MG63 (cell line): ENCODE measurements around the gene MAST4. TPM values are rescaled to one million over a fixed set of nuclear protein-coding genes. Genes with fewer than 3 reads are reported as not detected.
A peak's percentile ranks its signal among the peaks of the same experiment; 100 is the strongest.

Experiments used
- DNase-seq: peaks from one replicate; pipeline ENCODE4 v3.0.0-alpha.2; 2020
- H3K27me3 ChIP-seq: fragments of 250-450 bp; sonication (Bioruptor Pico); 2 replicates; pipeline ENCODE4 v1.5.1; 2020; ENCODE audit warnings: mild to moderate bottlenecking, moderate library complexity
- H3K36me3 ChIP-seq: fragments of 250-450 bp; sonication (Bioruptor Pico); 2 replicates; pipeline ENCODE4 v1.5.1; 2020; ENCODE audit warnings: mild to moderate bottlenecking, moderate library complexity
- H3K4me3 ChIP-seq: fragments of 250-450 bp; sonication (Bioruptor Pico); 2 replicates; pipeline ENCODE4 v1.5.1; 2020; ENCODE audit warnings: mild to moderate bottlenecking, moderate library complexity
- H3K9me3 ChIP-seq: fragments of 250-450 bp; sonication (Bioruptor Pico); 2 replicates; pipeline ENCODE4 v1.5.1; 2020; ENCODE audit warnings: mild to moderate bottlenecking, moderate library complexity
- total RNA-seq: library from RNA; depleted of rRNA; stranded (reverse); fragments of >200 nt; shearing (Covaris generic); gene quantifications from 2 replicates; pipeline ENCODE4 v1.2.3, GENCODE V29; 2014; ENCODE audit warnings: low replicate concordance

Gene MAST4
- total RNA-seq, 1 experiment from 2014 or later = 0.16 TPM

DNA sequence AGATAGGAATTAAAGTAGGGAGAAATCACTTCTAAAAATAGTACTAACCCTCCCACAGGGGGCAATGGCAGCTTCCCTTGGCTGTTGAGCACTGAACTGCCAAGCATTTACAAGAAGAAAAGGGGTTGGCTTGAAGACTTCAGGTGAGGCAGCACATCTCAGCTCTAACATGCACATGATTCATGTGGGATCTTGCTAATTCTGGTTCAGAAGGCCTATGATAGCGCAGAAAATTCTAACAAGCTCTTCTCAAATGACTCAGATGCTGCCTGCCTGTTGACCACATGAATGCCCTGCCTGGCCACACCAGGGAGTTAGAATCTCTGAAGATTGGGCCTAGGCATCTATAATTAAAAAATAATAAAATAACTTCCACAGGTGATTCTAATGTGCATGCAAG, 577.8 kb downstream of the MAST4 start:
- Histone ChIP-seq H3K36me3 (no peaks in the 10 kb centered on the region), H3K4me3 (no peak overlapping the region), H3K27me3 (no peaks in the 10 kb centered on the region), H3K9me3 (no peaks in the 10 kb centered on the region; the same call in 1 of the 2 replicates)
- DNase-seq = no peak

DNA sequence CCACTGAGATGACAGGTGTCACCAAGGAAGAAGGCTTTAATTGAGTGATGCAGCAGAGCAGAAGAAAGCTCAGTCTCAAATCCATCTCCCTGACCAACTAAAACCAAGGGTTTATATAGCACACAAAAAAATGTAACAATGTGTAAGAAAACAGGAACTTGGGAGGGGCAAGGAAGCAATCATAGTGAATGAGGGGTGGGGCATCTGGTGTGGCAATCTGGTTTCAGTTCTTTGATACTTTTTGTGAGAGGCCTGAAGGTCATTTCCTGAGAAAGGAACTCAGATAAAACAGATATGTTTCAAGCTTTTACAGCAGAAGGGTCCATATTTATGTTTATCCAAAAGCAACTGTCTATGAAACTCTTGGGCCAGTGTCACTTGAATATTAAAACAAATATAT, 580.7 kb downstream of the MAST4 start:
- no peaks in the 10 kb centered on the region; the same call in 1 of the 2 replicates for H3K9me3 ChIP-seq
- no peaks in the 10 kb centered on the region for H3K27me3 ChIP-seq
- DNase-seq = no peak
- H3K4me3 ChIP-seq = no peak overlapping the region
- no peaks in the 10 kb centered on the region for H3K36me3 ChIP-seq

DNA sequence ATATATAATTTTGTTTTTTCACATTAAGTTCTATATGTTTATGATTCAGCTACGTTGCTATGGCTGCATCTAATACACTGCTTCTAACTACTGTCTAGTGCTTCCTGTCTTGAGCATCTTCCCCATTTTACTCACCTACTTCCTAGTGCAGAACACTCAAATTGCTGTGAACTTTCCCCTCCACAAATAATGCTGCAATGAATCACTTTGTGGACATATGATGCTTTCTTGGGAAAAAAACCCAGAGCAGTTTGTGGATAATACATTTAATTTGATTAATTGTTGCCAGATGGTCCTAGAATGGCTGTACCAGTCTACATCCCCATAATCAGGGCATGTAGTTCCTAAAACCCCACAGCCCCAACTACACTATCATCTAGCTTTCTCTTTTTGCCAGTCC, 581.9 kb downstream of the MAST4 start:
- no peak for DNase-seq

DNA sequence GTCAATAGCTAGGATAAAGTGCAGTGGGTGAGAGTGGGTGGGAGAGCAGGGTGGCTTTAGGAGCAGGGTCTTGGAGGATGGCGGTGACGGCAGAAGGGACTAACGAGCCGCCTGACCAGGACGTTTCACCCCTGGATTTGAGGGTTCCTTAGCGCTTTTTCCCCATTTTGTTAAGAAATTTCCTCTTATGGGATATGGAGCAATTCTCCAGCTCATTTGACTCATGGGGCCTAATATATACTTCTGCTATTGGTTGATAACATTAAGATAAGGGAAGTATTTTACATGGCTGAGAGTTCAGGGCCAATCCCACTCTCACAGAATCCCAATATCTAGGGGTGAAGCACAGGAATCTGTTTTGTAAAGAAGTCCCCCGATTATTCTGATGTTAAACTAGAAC, 582.8 kb downstream of the MAST4 start:
- Histone ChIP-seq H3K4me3 (no peak overlapping the region), H3K36me3 (no peaks in the 10 kb centered on the region), H3K27me3 (no peaks in the 10 kb centered on the region), H3K9me3 (no peaks in the 10 kb centered on the region; the same call in 1 of the 2 replicates)
- no peak for DNase-seq

More for the DNA sequence above, 581.9 kb downstream of the MAST4 start:
- H3K27me3 ChIP-seq = no peaks in the 10 kb centered on the region
- H3K9me3 ChIP-seq = no peaks in the 10 kb centered on the region; the same call in 1 of the 2 replicates
- no peak overlapping the region for H3K4me3 ChIP-seq
- H3K36me3 ChIP-seq = no peaks in the 10 kb centered on the region

DNA sequence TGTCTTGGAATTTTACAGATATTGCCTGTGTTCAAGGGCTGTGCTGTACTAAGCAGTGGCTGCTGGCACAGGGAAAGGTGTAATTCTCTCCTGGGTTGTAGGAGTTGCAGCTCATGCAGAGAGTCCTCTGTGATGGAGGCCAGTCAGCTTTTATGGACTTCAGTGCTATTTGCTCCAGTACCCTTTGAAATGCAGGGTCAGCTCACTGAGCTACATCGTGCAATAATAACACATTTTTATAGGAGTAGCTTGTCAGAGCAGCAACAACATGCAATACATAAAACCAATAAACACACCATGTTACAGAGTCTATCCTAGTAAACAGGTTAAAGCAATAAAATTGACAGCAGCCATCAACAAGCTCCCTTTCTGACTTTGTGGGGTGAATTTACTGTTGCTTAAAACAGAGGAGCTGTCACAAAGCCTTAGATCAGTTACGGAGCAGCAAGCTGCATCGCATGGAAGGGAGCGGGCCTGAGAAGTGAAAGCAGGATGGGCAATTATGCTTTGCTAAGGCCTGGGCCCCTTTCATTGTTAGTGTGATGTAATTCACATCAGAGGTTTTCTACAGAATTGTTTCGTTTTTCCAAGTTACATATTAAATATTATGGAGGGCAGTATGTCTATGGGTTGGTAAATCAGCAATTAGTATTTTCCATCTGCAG, 583.6 kb downstream of the MAST4 start:
- no peaks in the 10 kb centered on the region; the same call in 1 of the 2 replicates for H3K9me3 ChIP-seq
- DNase-seq = no peak
- H3K4me3 ChIP-seq = no peak overlapping the region
- H3K27me3 ChIP-seq = no peaks in the 10 kb centered on the region
- no peaks in the 10 kb centered on the region for H3K36me3 ChIP-seq

DNA sequence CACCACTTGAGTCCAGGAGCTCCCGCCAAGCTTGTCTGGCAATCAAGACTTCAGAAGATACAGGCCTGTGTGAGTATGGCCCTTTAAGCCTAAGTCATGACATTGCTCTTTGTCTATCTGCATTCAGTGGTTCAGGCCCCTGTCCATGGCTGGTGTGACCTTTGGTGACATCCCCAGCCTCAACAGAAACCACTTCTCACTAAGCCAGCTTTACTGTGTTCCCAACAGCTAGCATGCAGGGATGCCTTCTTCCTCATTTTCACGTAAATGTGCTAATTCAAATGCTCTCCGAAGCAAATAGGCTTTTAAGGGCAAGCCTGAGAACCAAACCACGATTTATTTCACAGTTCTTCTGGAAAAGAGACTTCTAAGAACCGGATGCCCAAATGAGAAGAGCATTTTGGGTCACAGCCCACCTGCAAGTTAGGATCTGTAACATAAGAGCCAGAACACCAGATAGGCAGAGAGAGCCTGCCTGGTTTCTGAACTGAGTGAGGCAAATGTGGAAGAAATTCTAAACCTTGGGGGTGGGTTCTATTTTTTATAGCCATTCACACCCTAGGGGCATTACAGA, 585.5 kb downstream of the MAST4 start:
- no peaks in the 10 kb centered on the region for H3K27me3 ChIP-seq
- no peaks in the 10 kb centered on the region; the same call in 1 of the 2 replicates for H3K9me3 ChIP-seq
- no peaks in the 10 kb centered on the region for H3K36me3 ChIP-seq
- DNase-seq = no peak
- no peak overlapping the region for H3K4me3 ChIP-seq

DNA sequence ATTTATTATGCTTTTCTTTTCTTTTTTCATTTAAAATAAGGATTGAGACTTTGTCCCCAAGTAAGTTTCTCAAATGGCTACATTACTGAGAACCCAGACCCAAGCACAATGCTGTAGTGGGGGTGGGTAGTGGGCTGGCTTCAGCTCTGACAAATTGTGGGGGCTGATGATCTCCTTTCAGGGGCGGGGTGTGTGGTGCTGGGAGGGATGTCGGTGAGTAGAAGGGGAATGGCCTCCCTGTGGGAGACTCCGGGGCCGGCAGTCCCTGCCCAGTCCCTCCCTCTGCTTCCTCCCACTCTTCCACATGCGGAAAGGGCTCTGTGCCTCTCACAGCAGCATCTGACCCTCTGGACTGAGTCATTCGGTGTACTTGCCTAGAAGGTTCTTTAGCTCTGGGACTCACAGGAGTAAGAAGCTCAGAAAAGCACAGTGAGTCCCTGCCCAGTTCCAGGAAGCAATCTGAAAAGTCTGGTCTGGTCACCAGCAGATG, 586.2 kb downstream of the MAST4 start:
- peak; percentile 44 for DNase-seq
- Histone ChIP-seq H3K9me3 (no peaks in the 10 kb centered on the region), H3K36me3 (no peaks in the 10 kb centered on the region), H3K4me3 (no peak overlapping the region), H3K27me3 (no peaks in the 10 kb centered on the region)

DNA sequence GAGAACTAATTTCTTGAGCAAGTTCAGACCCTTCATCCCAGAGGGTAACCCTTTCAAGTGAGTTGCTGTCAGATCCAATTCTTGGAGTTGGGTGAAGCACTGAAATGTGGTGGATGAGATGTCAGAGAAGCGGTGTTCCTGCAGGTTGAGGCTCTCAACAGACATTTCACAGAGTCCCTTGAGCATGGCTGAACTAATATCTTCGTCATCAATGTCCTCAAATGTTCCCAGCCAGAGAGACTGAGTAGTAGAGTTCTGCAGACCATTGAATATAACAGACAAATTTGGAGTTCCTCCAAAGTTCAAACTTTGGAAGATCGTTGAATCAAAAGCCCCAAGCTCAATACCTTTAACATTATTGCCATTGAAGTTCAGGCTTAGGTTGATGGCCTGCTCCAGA, 587.7 kb downstream of the MAST4 start:
- Histone ChIP-seq H3K27me3 (no peaks in the 10 kb centered on the region), H3K9me3 (no peaks in the 10 kb centered on the region), H3K36me3 (no peaks in the 10 kb centered on the region), H3K4me3 (no peak overlapping the region)
- no peak for DNase-seq

DNA sequence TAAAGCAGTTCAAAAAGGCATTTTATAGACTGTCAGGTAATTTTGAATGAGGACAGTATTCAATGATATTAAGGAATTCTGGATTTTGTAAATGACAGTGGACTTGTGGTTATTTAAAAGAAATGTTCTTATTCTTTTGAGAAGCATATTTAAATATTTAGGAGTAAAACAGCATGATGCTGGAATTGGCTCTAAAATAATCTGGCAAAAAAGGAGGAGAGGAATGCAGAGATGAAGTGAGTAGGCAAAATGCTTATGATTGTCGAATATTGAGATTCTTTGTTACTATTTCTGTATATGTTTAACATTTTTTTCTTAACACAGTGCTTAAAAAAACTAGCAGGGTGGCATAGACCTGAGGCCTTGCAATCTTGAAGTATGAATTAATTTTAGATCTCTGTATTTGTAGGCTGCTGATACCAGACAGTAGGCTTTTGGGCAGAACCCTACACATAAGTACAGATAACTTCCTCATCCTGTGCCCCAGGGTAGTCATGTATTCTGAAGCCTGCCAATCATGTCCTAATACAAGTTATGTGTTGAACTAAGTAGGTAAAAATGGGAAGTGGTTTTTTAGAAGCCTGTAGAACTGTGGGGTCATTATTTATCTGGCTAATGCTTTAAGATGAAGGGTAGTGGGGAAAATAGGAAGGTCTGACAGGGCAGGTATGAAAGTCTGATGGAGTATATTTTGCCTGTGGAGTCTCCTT, 591.0 kb downstream of the MAST4 start:
- Histone ChIP-seq H3K9me3 (no peaks in the 10 kb centered on the region), H3K4me3 (no peak overlapping the region), H3K27me3 (no peaks in the 10 kb centered on the region), H3K36me3 (no peaks in the 10 kb centered on the region)
- DNase-seq = no peak

DNA sequence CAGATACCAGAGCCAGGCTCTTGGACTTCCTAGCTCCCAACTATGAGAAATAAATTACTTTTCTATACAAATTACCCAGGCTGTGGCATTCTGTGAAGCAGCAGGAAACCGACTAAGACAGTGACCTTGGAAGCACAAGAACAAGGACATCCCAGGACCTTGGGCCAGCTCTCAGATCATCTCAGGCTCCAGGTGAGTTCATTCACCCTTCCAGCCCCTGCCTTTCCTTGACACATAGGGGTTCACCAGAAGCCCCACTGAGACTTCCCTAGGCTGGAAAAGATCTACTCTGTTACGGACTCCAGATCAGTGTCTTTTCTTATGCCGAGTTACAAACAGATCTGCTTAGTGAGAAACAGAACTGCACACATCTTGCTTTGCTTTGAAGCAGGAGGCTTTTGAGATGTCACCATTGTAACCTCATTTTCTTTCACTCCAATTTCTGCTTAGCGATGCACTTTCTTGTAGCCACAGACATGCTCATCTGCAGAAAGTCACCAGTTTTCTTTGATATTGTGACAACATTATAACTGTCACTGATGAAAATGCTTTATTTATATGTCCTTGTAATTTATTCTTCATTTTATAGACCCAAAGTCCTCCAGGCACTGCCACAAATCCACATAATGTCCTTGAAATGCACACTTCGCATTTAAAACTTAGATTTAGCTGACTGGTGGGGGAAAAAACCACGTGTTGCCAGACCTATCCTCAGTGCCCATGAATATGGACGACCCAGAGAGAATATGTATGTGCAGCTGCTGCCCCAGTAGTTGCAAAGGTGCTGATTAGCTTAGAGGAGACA, 592.3 kb downstream of the MAST4 start:
- DNase-seq = no peak
- Histone ChIP-seq H3K4me3 (no peak overlapping the region), H3K9me3 (no peaks in the 10 kb centered on the region), H3K36me3 (no peaks in the 10 kb centered on the region), H3K27me3 (no peaks in the 10 kb centered on the region)

DNA sequence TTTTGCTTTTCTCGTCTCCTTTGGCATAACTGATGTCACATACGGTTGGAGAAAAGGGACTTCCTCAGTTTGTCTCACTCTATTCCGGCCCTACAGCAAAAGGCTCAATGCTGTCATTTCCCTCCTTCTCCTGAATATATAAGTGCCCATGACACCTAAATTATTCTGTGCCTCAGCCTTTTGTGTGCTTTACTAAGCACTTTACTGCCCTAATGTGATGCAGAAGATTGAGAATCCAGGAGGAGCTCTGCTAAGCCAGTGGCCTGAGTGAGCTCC, 592.8 kb downstream of the MAST4 start:
- no peaks in the 10 kb centered on the region for H3K36me3 ChIP-seq
- no peaks in the 10 kb centered on the region for H3K9me3 ChIP-seq
- H3K27me3 ChIP-seq = no peaks in the 10 kb centered on the region
- H3K4me3 ChIP-seq = no peak overlapping the region
- DNase-seq = no peak

DNA sequence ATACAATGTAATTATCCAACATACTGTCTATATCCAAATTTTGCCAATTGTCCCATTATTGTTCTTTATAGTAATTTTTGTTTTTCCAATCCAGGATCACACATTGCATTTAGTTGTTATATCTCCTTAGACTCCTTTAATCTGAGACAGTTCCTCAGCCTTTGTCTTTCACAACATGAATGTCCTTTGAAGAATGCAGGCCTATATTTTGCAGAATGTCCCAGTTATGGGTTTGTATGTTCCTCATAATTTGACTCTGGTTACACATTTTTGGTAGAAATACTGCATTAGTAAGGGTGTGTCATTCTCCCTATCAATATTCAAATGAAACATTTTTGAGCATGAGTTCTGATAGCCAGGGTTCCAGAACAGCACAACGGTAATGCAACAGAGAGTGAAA, 593.7 kb downstream of the MAST4 start:
- no peak for DNase-seq
- no peaks in the 10 kb centered on the region for H3K36me3 ChIP-seq
- H3K9me3 ChIP-seq = no peaks in the 10 kb centered on the region
- H3K27me3 ChIP-seq = no peaks in the 10 kb centered on the region
- no peak overlapping the region for H3K4me3 ChIP-seq

DNA sequence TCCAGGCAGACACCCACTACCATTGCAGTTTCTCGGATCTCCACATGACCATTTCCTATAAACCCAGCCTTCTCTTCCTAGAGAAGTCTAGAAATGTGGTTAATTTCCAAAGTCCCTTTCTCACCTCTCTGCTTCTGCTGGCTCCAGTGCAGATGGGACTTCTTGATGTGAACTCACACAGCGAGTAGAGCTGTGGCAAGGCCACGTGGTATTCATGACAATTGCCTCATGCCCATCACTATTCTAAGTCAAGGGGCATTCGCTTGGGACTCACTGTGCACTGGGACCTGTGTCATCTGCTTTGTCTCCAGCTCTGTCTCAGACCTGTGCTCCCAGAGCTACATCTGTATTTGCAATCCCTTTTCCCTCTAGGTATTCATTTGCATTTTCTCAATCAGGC, 594.2 kb downstream of the MAST4 start:
- no peaks in the 10 kb centered on the region for H3K27me3 ChIP-seq
- H3K4me3 ChIP-seq = no peak overlapping the region
- H3K9me3 ChIP-seq = no peaks in the 10 kb centered on the region
- DNase-seq = no peak
- H3K36me3 ChIP-seq = no peaks in the 10 kb centered on the region

DNA sequence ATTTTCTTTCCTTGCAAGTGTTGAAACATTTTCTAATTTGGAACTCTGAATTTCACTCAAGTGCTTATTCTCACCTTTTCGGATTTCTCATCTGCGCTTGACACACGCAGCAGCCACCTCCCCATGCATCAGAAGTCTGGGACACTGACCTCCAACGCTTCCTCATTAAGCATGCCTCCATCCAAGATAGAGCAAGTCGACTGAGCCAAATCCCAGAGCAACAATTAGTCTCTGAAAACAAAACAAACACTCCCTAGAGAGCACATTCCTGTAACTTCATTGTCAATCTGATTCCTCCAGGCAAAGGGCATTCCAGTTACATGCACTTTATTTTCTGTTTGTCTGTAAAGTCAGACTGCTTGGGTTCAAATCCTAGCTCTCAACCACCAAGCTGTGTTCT, 594.7 kb downstream of the MAST4 start:
- Histone ChIP-seq H3K36me3 (no peaks in the 10 kb centered on the region), H3K4me3 (no peak overlapping the region), H3K9me3 (no peaks in the 10 kb centered on the region), H3K27me3 (no peaks in the 10 kb centered on the region)
- no peak for DNase-seq

DNA sequence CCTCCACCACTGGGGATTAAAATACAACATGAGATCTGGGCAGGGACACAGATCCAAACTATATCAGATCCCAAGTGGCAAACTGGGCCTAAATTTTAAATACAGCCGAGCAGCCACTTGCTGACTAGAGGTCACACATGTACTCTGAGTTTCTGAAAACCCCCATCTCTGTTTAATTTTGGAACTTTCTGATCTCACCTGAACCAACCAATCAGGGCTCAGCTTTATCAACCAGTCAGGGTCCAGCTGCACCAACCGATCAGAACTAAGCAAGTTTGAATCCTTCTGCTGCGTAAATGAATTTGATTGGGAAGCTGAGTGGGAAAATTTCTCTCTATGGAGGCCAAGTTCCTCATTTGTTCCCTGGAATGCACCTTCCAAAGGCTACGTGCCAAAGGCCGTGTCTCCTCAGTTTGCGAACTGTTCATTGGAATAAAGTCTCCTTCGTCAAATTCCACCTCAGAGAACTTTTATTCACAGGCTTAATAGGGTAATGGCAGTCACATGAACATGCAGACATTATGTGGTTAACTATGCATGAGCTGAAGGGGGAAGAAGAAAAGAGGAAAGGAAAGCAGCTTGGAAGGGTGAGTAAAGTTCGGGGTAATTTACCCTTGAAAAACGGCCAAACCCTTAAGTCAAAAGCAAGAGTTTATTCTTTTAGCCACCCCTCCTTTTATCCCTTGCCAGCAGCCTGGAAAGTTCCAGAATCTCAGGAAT, 596.7 kb downstream of the MAST4 start:
- DNase-seq = no peak
- H3K36me3 ChIP-seq = no peaks in the 10 kb centered on the region
- H3K9me3 ChIP-seq = no peaks in the 10 kb centered on the region
- no peak overlapping the region for H3K4me3 ChIP-seq
- no peaks in the 10 kb centered on the region for H3K27me3 ChIP-seq

DNA sequence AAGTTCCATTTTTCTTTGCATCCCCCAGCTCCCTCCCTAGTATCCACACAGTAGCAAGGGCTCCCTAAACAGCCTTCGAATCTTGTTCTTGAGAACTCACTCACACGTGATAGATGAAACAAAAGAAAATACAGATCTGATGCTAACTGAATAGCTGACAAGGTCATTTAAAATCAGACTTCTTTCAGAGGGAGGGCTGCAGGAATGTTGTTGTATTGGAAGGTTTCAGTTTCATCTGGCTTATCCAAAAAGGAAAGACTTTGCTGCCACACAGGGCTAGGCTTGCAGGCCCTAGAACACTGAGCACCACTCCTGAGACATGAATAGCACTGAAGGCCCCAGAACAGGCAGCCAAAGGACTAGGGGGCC, 597.2 kb downstream of the MAST4 start:
- Histone ChIP-seq H3K9me3 (no peaks in the 10 kb centered on the region), H3K36me3 (no peaks in the 10 kb centered on the region), H3K27me3 (no peaks in the 10 kb centered on the region), H3K4me3 (no peak overlapping the region)
- no peak for DNase-seq

DNA sequence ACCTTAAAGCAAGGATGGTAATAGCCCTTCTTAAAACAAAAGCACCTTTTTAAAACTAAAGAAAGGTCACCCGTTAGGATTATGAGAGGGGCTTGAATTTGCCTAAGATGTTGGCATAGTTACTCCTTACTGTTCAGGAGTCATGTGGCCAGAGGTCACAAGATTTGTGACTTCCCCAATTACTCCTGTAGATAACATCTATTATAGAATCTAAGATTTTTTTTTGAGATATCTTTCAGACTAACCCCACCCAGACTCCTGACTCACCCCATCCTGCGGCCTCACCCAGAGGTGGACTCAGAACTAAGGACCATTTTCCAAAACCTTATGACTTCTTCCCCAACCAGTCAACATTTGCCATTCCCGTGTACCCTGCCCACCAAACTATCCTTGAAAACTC, 598.0 kb downstream of the MAST4 start:
- no peak for DNase-seq
- H3K4me3 ChIP-seq = no peak overlapping the region
- H3K9me3 ChIP-seq = no peaks in the 10 kb centered on the region
- no peaks in the 10 kb centered on the region for H3K27me3 ChIP-seq
- no peaks in the 10 kb centered on the region for H3K36me3 ChIP-seq
